Stomach (tissue), 9 donors: ENCODE results near the gene MALRD1. TPM values are rescaled to one million over a fixed set of nuclear protein-coding genes. Genes with fewer than 3 reads are reported as not detected.

Experiments
- DNase-seq, 2 donors: peaks; one replicate each; pipeline versions ENCODE4 v3.0.0 to v3.0.0-alpha.2; 2013 to 2019
- H3K27ac ChIP-seq, 5 donors: fragments of 200-600 bp in 4 of 5; sonication (generic) in 4 of 5; one replicate each; pipeline ENCODE4 v1.5.1; 2013 to 2019; ENCODE audit warnings: mild to moderate bottlenecking in 1 of 5, moderate library complexity in 1 of 5
- H3K27me3 ChIP-seq, 3 donors: fragments of 200-600 bp; sonication (generic); one replicate each; pipeline ENCODE4 v1.5.1; 2017 to 2019; ENCODE audit warnings: mixed run types in 1 of 3
- H3K36me3 ChIP-seq, 4 donors: fragments of 200-600 bp; sonication (generic); 1 replicate in 3 of 4; 2 replicates in 1 of 4; pipeline ENCODE4 v1.5.1; 2016 to 2019
- H3K4me1 ChIP-seq, 4 donors: fragments of 200-600 bp; sonication (generic); one replicate each; pipeline ENCODE4 v1.5.1; 2016 to 2019
- H3K4me3 ChIP-seq, 4 donors: fragments of 200-600 bp; sonication (generic) in 3 of 4; one replicate each; pipeline ENCODE4 v1.5.1; 2016 to 2019; ENCODE audit warnings: mild to moderate bottlenecking in 1 of 4
- H3K9me3 ChIP-seq, 4 donors: fragments of 200-600 bp; sonication (generic); one replicate each; pipeline ENCODE4 v1.5.1; 2016 to 2019
- CTCF ChIP-seq, 7 experiments: fragments of 450-650 bp in 4 of 7; fragments of 200-600 bp in 3 of 7; sonication (generic) in 3 of 7; IDR thresholded peaks; one replicate each; pipeline ENCODE4 v1.5.1; 2016 to 2019; ENCODE audit warnings: antibody characterized with exemption in 7 of 7, control low read depth in 2 of 7, mild to moderate bottlenecking in 1 of 7
- EP300 ChIP-seq: sonication (generic); formaldehyde crosslinking; IDR thresholded peaks from one replicate; pipeline ENCODE4 v1.6.1; 2017; ENCODE audit warnings: antibody characterized with exemption
- POLR2A ChIP-seq, 4 donors: fragments of 450-650 bp; IDR thresholded peaks; one replicate each; pipeline ENCODE4 v1.6.1; 2016; ENCODE audit warnings: antibody characterized with exemption in 4 of 4, control low read depth in 2 of 4, mild to moderate bottlenecking in 1 of 4, moderate library complexity in 1 of 4
- POLR2AphosphoS5 ChIP-seq, 3 donors: sonication (generic); formaldehyde crosslinking; IDR thresholded peaks; one replicate each; pipeline ENCODE4 v1.6.1; 2016; ENCODE audit warnings: antibody characterized with exemption in 3 of 3
- WGBS, 5 donors: extraction: QIAGEN DNeasy Blood & Tissue Kit in 3 of 5; methylation state at CpG; one replicate each; pipeline versions ENCODE4 v1.1.5 to v1.1.7; 2013 to 2018; 5-methylcytosine and 5-hydroxymethylcytosine counted together
- intact Hi-C: fragments of 100-400 bp; cut with DNase I; formaldehyde crosslinking; loops from one replicate; pipeline ENCODE4 v1.15.1; 2023; ENCODE audit warnings: low total_unique reads
- polyA plus RNA-seq, 3 donors: library from polyadenylated mRNA; stranded (reverse); fragments of 200-250 nt; gene quantifications; one replicate each; pipeline ENCODE4 v1.2.3, GENCODE V29; 2013
- total RNA-seq, 5 donors: library from RNA; depleted of rRNA; stranded (reverse); fragments of >200 nt; gene quantifications; one replicate each; pipeline versions ENCODE4 v1.1.0 to v1.2.3, GENCODE V29; 2014 to 2016
- donor health status: healthy with polysubstance abuse.
- donor health status: Bipolar disorder and iron deficiency.
- donor health status: healthy.

Gene MALRD1
- total and polyA plus RNA-seq, 8 donors: 0.10 to 9.7 (median 0.94) TPM; not detected in 2

DNA sequence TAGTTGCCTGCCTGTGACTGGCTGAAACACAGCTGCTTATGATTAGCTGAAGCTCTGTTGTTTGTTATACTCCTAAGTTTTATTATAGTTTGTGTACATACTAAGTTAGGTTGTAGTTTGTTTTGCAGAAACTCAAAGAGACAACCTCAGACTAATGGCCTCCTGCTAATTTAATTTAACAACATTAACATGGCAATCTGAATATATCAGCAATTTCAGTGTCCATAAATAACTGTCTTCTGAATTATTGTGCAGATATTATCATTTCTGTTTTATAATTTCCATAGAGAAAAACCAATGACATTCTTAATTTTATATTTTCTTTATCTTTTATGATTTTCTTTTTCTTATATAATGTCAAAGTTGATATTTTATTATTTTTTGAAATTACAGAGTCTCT lies 469.5 kb downstream of the MALRD1 start:
- intact Hi-C loops: no loop called here
- no peak for TF ChIP-seq CTCF (IDR thresholded peaks at IDR 0.05)
- no peak for TF ChIP-seq POLR2AphosphoS5 (IDR thresholded peaks at IDR 0.05)
- no peak for TF ChIP-seq EP300
- TF ChIP-seq POLR2A (IDR thresholded peaks at IDR 0.05): no peak
- H3K27me3 ChIP-seq: no peaks in the 10 kb centered on the region
- H3K4me1 ChIP-seq: no peaks in the 10 kb centered on the region
- H3K36me3 ChIP-seq: no peaks in the 10 kb centered on the region
- no peak for DNase-seq
- no peak overlapping the region for H3K4me3 ChIP-seq
- no peak overlapping the region for H3K27ac ChIP-seq
- H3K9me3 ChIP-seq: peaks cover 0 to 18% (median 6%) of the 10 kb centered on the region in 4 donors

GRCh38 chr10:19518632-19519031 lies 470.0 kb downstream of the MALRD1 start:
- Histone ChIP-seq H3K9me3 (peaks cover 0 to 13% (median 6%) of the 10 kb centered on the region in 4 donors), H3K4me1 (no peaks in the 10 kb centered on the region), H3K4me3 (no peak overlapping the region), H3K27me3 (no peaks in the 10 kb centered on the region), H3K27ac (no peak overlapping the region), H3K36me3 (no peaks in the 10 kb centered on the region)
- TF ChIP-seq POLR2AphosphoS5 (IDR thresholded peaks at IDR 0.05) (no peak), EP300 (no peak), POLR2A (IDR thresholded peaks at IDR 0.05) (no peak), CTCF (IDR thresholded peaks at IDR 0.05) (no peak)
- intact Hi-C loops: no loop called here
- no peak for DNase-seq
- 48 to 96% (median 93%) methylated on average over 1 of the region's 1 CpG for WGBS, 5 donors

- Histone ChIP-seq H3K27ac (no peak overlapping the region), H3K4me3 (no peak overlapping the region), H3K9me3 (peaks cover 0 to 15% (median 0%) of the 10 kb centered on the region in 4 donors), H3K27me3 (no peaks in the 10 kb centered on the region), H3K36me3 (no peaks in the 10 kb centered on the region), H3K4me1 (no peaks in the 10 kb centered on the region)
- no peak for TF ChIP-seq POLR2A (IDR thresholded peaks at IDR 0.05)
- TF ChIP-seq POLR2AphosphoS5 (IDR thresholded peaks at IDR 0.05): no peak
- no peak for TF ChIP-seq CTCF (IDR thresholded peaks at IDR 0.05)
- no peak for TF ChIP-seq EP300
- 37 to 44% (median 40%) methylated on average over 3 of the region's 3 CpGs for WGBS, 5 donors
- intact Hi-C loops: no loop called here
- DNase-seq: no peak
Measured at GRCh38 chr10:19531324-19531723, 482.7 kb downstream of the MALRD1 start.

GRCh38 chr10:19532411-19532810 lies 483.8 kb downstream of the MALRD1 start:
- Histone ChIP-seq H3K27me3 (no peaks in the 10 kb centered on the region), H3K4me1 (no peaks in the 10 kb centered on the region), H3K4me3 (no peak overlapping the region), H3K9me3 (peaks cover 0 to 15% (median 0%) of the 10 kb centered on the region in 4 donors), H3K36me3 (no peaks in the 10 kb centered on the region), H3K27ac (no peak overlapping the region)
- intact Hi-C loops: no loop called here
- TF ChIP-seq POLR2A (IDR thresholded peaks at IDR 0.05) (no peak), POLR2AphosphoS5 (IDR thresholded peaks at IDR 0.05) (no peak), CTCF (IDR thresholded peaks at IDR 0.05) (no peak), EP300 (no peak)
- DNase-seq: no peak
- 62 to 84% (median 78%) methylated on average over 3 of the region's 3 CpGs for WGBS, 5 donors
